ENCODE data around the gene CDK2AP2. TPM values are rescaled to one million over a fixed set of nuclear protein-coding genes. Genes with fewer than 3 reads are reported as not detected.

CDK2AP2 gene
- total RNA-seq, 1 donor from 2014 or later = 35.7 TPM

GRCh38 chr11:67524480-67524808 lies 16.5 kb upstream of the CDK2AP2 start:
- TF ChIP-seq, protein P1, sequence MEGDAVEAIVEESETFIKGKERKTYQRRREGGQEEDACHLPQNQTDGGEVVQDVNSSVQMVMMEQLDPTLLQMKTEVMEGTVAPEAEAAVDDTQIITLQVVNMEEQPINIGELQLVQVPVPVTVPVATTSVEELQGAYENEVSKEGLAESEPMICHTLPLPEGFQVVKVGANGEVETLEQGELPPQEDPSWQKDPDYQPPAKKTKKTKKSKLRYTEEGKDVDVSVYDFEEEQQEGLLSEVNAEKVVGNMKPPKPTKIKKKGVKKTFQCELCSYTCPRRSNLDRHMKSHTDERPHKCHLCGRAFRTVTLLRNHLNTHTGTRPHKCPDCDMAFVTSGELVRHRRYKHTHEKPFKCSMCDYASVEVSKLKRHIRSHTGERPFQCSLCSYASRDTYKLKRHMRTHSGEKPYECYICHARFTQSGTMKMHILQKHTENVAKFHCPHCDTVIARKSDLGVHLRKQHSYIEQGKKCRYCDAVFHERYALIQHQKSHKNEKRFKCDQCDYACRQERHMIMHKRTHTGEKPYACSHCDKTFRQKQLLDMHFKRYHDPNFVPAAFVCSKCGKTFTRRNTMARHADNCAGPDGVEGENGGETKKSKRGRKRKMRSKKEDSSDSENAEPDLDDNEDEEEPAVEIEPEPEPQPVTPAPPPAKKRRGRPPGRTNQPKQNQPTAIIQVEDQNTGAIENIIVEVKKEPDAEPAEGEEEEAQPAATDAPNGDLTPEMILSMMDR (IDR thresholded peaks at IDR 0.05; ENCODE audit: unreplicated experiment) = no peak
- H3K9me3 Mint-ChIP-seq (ENCODE audit: low read depth) = peaks cover 5% of the 10 kb centered on the region
- no peak for DNase-seq (ENCODE audit: low spot score, unreplicated experiment)
- H3K36me3 Mint-ChIP-seq (ENCODE audit: insufficient read depth) = no peaks in the 10 kb centered on the region
- no peak overlapping the region for H3K27ac Mint-ChIP-seq
- H3K4me1 Mint-ChIP-seq (ENCODE audit: low read depth) = no peaks in the 10 kb centered on the region
- H3K27me3 Mint-ChIP-seq = peaks cover 18% of the 10 kb centered on the region
- no peak overlapping the region for H3K4me3 Mint-ChIP-seq (ENCODE audit: low read depth)

GRCh38 chr11:67523556-67524479 lies 15.9 kb upstream of the CDK2AP2 start:
- Mint-ChIP-seq H3K4me1 (ENCODE audit: low read depth) (no peaks in the 10 kb centered on the region), H3K9me3 (ENCODE audit: low read depth) (peaks cover 5% of the 10 kb centered on the region), H3K27me3 (peaks cover 15% of the 10 kb centered on the region), H3K4me3 (ENCODE audit: low read depth) (no peak overlapping the region), H3K27ac (no peak overlapping the region), H3K36me3 (ENCODE audit: insufficient read depth) (no peaks in the 10 kb centered on the region)
- TF ChIP-seq, protein P1 (IDR thresholded peaks at IDR 0.05; ENCODE audit: unreplicated experiment) = no peak
- no peak for DNase-seq (ENCODE audit: low spot score, unreplicated experiment)

DNA sequence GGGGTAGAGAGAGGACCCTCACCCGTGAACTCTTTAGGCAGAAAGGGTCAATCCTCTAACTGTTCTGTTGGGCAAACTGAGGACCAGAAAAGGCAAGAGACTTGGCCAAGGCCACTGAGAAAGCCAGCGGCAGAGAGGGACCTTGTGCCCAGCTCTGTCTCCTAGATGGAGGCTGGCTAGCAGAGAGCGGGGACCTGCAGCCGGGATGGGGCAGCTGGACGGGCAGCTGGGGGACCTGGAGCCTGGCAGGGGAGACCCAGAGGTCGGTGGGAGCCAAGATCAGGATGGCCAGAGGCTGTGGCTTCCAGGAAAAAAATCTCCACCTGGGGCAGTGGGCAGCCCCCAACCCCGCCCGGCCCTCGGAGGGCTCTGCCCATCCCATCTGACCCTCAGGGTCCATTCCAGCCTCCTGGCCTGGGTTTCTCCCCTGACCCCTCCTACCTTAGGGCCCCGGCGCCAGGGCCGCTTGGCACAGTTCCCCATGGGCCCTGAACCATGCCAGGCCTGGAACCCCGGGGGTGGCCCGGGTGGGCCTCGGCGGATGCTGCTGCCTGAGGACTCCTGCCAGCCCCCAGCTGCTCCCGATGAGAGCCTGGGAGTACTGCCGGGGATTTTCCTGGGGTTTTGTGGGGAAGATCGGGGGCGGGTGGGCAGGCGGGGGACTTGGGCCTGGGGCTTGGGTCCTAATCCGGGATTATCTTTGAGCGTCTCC lies 15.0 kb upstream of the CDK2AP2 start, which contains the start of gene CABP2:
Gene CABP2, minus strand, starts transcription at position 603 of the 712 bp plus-strand sequence. Its CDS starts 120 bp downstream, at position 483.
- Mint-ChIP-seq H3K27me3 (peaks cover 16% of the 10 kb centered on the region), H3K9me3 (ENCODE audit: low read depth) (peaks cover 5% of the 10 kb centered on the region), H3K27ac (no peak within 1 kb of the TSS), H3K36me3 (ENCODE audit: insufficient read depth) (no peaks in the 10 kb centered on the region), H3K4me3 (ENCODE audit: low read depth) (no peak within 1 kb of the TSS), H3K4me1 (ENCODE audit: low read depth) (no peaks in the 10 kb centered on the region)
- TF ChIP-seq, protein P1 (IDR thresholded peaks at IDR 0.05; ENCODE audit: unreplicated experiment) = no peak
- DNase-seq (ENCODE audit: low spot score, unreplicated experiment) = no peak

- Mint-ChIP-seq H3K4me3 (ENCODE audit: low read depth) (no peak overlapping the region), H3K4me1 (ENCODE audit: low read depth) (no peaks in the 10 kb centered on the region), H3K36me3 (ENCODE audit: insufficient read depth) (no peaks in the 10 kb centered on the region), H3K27me3 (peaks cover 13% of the 10 kb centered on the region), H3K27ac (no peak overlapping the region), H3K9me3 (ENCODE audit: low read depth) (peaks cover 2% of the 10 kb centered on the region)
- TF ChIP-seq, protein P1 (IDR thresholded peaks at IDR 0.05; ENCODE audit: unreplicated experiment) = no peak
- no peak for DNase-seq (ENCODE audit: low spot score, unreplicated experiment)
Measured at GRCh38 chr11:67522338-67522737, 14.4 kb upstream of the CDK2AP2 start.

- Mint-ChIP-seq H3K4me3 (ENCODE audit: low read depth) (no peak overlapping the region), H3K36me3 (ENCODE audit: insufficient read depth) (no peaks in the 10 kb centered on the region), H3K27ac (no peak overlapping the region), H3K9me3 (ENCODE audit: low read depth) (no peaks in the 10 kb centered on the region), H3K27me3 (peaks cover 10% of the 10 kb centered on the region), H3K4me1 (ENCODE audit: low read depth) (no peaks in the 10 kb centered on the region)
- TF ChIP-seq, protein P1 (IDR thresholded peaks at IDR 0.05; ENCODE audit: unreplicated experiment) = no peak
- no peak for DNase-seq (ENCODE audit: low spot score, unreplicated experiment)
Measured at GRCh38 chr11:67521924-67522323, 14.0 kb upstream of the CDK2AP2 start.

Data from progenitor cell of endocrine pancreas (in vitro differentiated cells).